ENCODE results near the gene ST6GALNAC3.

The ST6GALNAC3 gene

GRCh38 chr1:76254104-76255030, 179.8 kb downstream of the ST6GALNAC3 start:
- no peak for DNase-seq
- in situ Hi-C loops (cut with HindIII; ENCODE audit: low pct_ligation_motif_present, low pct_unique_long_range_greater_than_20kb, low sequenced_read_pairs), result no loop called here

- no peak for DNase-seq
- in situ Hi-C loops (cut with HindIII; ENCODE audit: low pct_ligation_motif_present, low pct_unique_long_range_greater_than_20kb, low sequenced_read_pairs), result no loop called here
Observed at GRCh38 chr1:76256289-76257223, 182.0 kb downstream of the ST6GALNAC3 start.

- no peak for DNase-seq
- in situ Hi-C loops (cut with HindIII; ENCODE audit: low pct_ligation_motif_present, low pct_unique_long_range_greater_than_20kb, low sequenced_read_pairs), result no loop called here
Observed at GRCh38 chr1:76257823-76258222, 183.3 kb downstream of the ST6GALNAC3 start.

GRCh38 chr1:76259270-76259669, 184.7 kb downstream of the ST6GALNAC3 start:
- DNase-seq, result no peak
- in situ Hi-C loops (cut with HindIII; ENCODE audit: low pct_ligation_motif_present, low pct_unique_long_range_greater_than_20kb, low sequenced_read_pairs), result no loop called here

GRCh38 chr1:76260279-76260678, 185.7 kb downstream of the ST6GALNAC3 start:
- in situ Hi-C loops (cut with HindIII; ENCODE audit: low pct_ligation_motif_present, low pct_unique_long_range_greater_than_20kb, low sequenced_read_pairs), result no loop called here
- DNase-seq, result no peak

- in situ Hi-C loops (cut with HindIII; ENCODE audit: low pct_ligation_motif_present, low pct_unique_long_range_greater_than_20kb, low sequenced_read_pairs), result no loop called here
- no peak for DNase-seq
Observed at GRCh38 chr1:76262601-76263000, 188.1 kb downstream of the ST6GALNAC3 start.

- in situ Hi-C loops (cut with HindIII; ENCODE audit: low pct_ligation_motif_present, low pct_unique_long_range_greater_than_20kb, low sequenced_read_pairs), result no loop called here
- DNase-seq, result no peak
Observed at GRCh38 chr1:76264642-76265041, 190.1 kb downstream of the ST6GALNAC3 start.

GRCh38 chr1:76266762-76267161, 192.2 kb downstream of the ST6GALNAC3 start:
- in situ Hi-C loops (cut with HindIII; ENCODE audit: low pct_ligation_motif_present, low pct_unique_long_range_greater_than_20kb, low sequenced_read_pairs), result no loop called here
- DNase-seq, result no peak

- in situ Hi-C loops (cut with HindIII; ENCODE audit: low pct_ligation_motif_present, low pct_unique_long_range_greater_than_20kb, low sequenced_read_pairs), result no loop called here
Observed at GRCh38 chr1:76267631-76268030, 193.1 kb downstream of the ST6GALNAC3 start.

GRCh38 chr1:76268341-76268740, 193.8 kb downstream of the ST6GALNAC3 start:
- in situ Hi-C loops (cut with HindIII; ENCODE audit: low pct_ligation_motif_present, low pct_unique_long_range_greater_than_20kb, low sequenced_read_pairs), result no loop called here
- DNase-seq, result no peak

More at GRCh38 chr1:76267631-76268030, 193.1 kb downstream of the ST6GALNAC3 start:
- DNase-seq, result no peak

- DNase-seq, result no peak
- in situ Hi-C loops (cut with HindIII; ENCODE audit: low pct_ligation_motif_present, low pct_unique_long_range_greater_than_20kb, low sequenced_read_pairs), result no loop called here
Observed at GRCh38 chr1:76269155-76269554, 194.6 kb downstream of the ST6GALNAC3 start.

GRCh38 chr1:76274302-76274701, 199.8 kb downstream of the ST6GALNAC3 start:
- DNase-seq, result no peak
- in situ Hi-C loops (cut with HindIII; ENCODE audit: low pct_ligation_motif_present, low pct_unique_long_range_greater_than_20kb, low sequenced_read_pairs), result no loop called here

- in situ Hi-C loops (cut with HindIII; ENCODE audit: low pct_ligation_motif_present, low pct_unique_long_range_greater_than_20kb, low sequenced_read_pairs), result no loop called here
Observed at GRCh38 chr1:76274718-76275117, 200.2 kb downstream of the ST6GALNAC3 start.

GRCh38 chr1:76278711-76279100, 204.2 kb downstream of the ST6GALNAC3 start:
- no peak for DNase-seq
- in situ Hi-C loops (cut with HindIII; ENCODE audit: low pct_ligation_motif_present, low pct_unique_long_range_greater_than_20kb, low sequenced_read_pairs), result no loop called here

More at GRCh38 chr1:76274718-76275117, 200.2 kb downstream of the ST6GALNAC3 start:
- DNase-seq, result no peak

GRCh38 chr1:76279101-76279748, 204.7 kb downstream of the ST6GALNAC3 start:
- in situ Hi-C loops (cut with HindIII; ENCODE audit: low pct_ligation_motif_present, low pct_unique_long_range_greater_than_20kb, low sequenced_read_pairs), result no loop called here
- DNase-seq, result no peak

GRCh38 chr1:76281306-76281705, 206.8 kb downstream of the ST6GALNAC3 start:
- in situ Hi-C loops (cut with HindIII; ENCODE audit: low pct_ligation_motif_present, low pct_unique_long_range_greater_than_20kb, low sequenced_read_pairs), result no loop called here
- no peak for DNase-seq

- in situ Hi-C loops (cut with HindIII; ENCODE audit: low pct_ligation_motif_present, low pct_unique_long_range_greater_than_20kb, low sequenced_read_pairs), result no loop called here
- no peak for DNase-seq
Observed at GRCh38 chr1:76284842-76285241, 210.3 kb downstream of the ST6GALNAC3 start.

GRCh38 chr1:76285578-76286135, 211.1 kb downstream of the ST6GALNAC3 start:
- no peak for DNase-seq
- in situ Hi-C loops (cut with HindIII; ENCODE audit: low pct_ligation_motif_present, low pct_unique_long_range_greater_than_20kb, low sequenced_read_pairs), result no loop called here

All from ACHN (cell line).